GM19463 (cell line): Measurements from ENCODE around the gene YBEY.
"Not testable (repeated sequence)": the region's sequence is repeated elsewhere in the genome, so short reads cannot be mapped to it uniquely, and the experiment has no call there.

ENCODE experiments used
- ATAC-seq: cut with Tn5 transposase; IDR thresholded peaks from one replicate; pipeline ENCODE4 v1.9.1; 2021; ENCODE audit warnings: mild to moderate bottlenecking, moderate library complexity; ENCODE audit not compliant: unreplicated experiment

The YBEY gene

GRCh38 chr21:46285761-46286647 is at the start of gene YBEY:
TSS of gene YBEY (plus strand) at chr21:46286342. CDS start at chr21:46286914, 572 bp downstream.
- peak; percentile 81 for ATAC-seq

- no peak for ATAC-seq
Measured at GRCh38 chr21:46237474-46237873, 48.7 kb upstream of the YBEY start.

GRCh38 chr21:46239817-46240325 is 46.3 kb upstream of the YBEY start:
- ATAC-seq: no peak

- ATAC-seq: not testable (repeated sequence)
Measured at GRCh38 chr21:46241577-46241976, 44.6 kb upstream of the YBEY start.

- no peak for ATAC-seq
Measured at GRCh38 chr21:46243325-46243724, 42.8 kb upstream of the YBEY start.

GRCh38 chr21:46243960-46244361 is 42.2 kb upstream of the YBEY start:
- ATAC-seq: no peak

GRCh38 chr21:46244602-46245001 is 41.5 kb upstream of the YBEY start:
- ATAC-seq: no peak

- no peak for ATAC-seq
Measured at GRCh38 chr21:46245213-46245915, 40.8 kb upstream of the YBEY start.

- no peak for ATAC-seq
Measured at GRCh38 chr21:46246345-46246744, 39.8 kb upstream of the YBEY start.

- no peak for ATAC-seq
Measured at GRCh38 chr21:46247699-46248421, 38.3 kb upstream of the YBEY start.

GRCh38 chr21:46248422-46248782 is 37.7 kb upstream of the YBEY start:
- no peak for ATAC-seq

GRCh38 chr21:46248827-46249226 is 37.3 kb upstream of the YBEY start:
- no peak for ATAC-seq

GRCh38 chr21:46250146-46250725 is 35.9 kb upstream of the YBEY start:
- no peak for ATAC-seq

- ATAC-seq: no peak
Measured at GRCh38 chr21:46252840-46253239, 33.3 kb upstream of the YBEY start.

- ATAC-seq: peak; percentile 64
Measured at GRCh38 chr21:46253610-46254124, 32.5 kb upstream of the YBEY start.

- peak; percentile 50 for ATAC-seq
Measured at GRCh38 chr21:46254208-46254975, 31.8 kb upstream of the YBEY start.

- ATAC-seq: no peak
Measured at GRCh38 chr21:46255166-46255565, 31.0 kb upstream of the YBEY start.

GRCh38 chr21:46255758-46256337 is 30.3 kb upstream of the YBEY start:
- no peak for ATAC-seq

GRCh38 chr21:46256501-46256994 is 29.6 kb upstream of the YBEY start:
- no peak for ATAC-seq
